Suppressor macrophage (primary cell): ENCODE measurements around the gene PIGP.
"Not testable (repeated sequence)": the region's sequence is repeated elsewhere in the genome, so short reads cannot be mapped to it uniquely, and the experiment has no call there.

Source experiments
- DNase-seq, 4 experiments: peaks; one replicate each; pipeline ENCODE4 v3.0.0-alpha.2; 2020 to 2022

The PIGP gene

GRCh38 chr21:37044643-37045042 is 28.2 kb downstream of the PIGP start:
- DNase-seq, result no peak

- peak in 1 of 4 experiments; percentile 3 for DNase-seq
These were observed 29.1 kb downstream of the PIGP start for GRCh38 chr21:37043818-37044217.

GRCh38 chr21:37041706-37042271 is 31.1 kb downstream of the PIGP start:
- no peak for DNase-seq

- no peak for DNase-seq
These were observed 32.7 kb downstream of the PIGP start for GRCh38 chr21:37040212-37040611.

- no peak for DNase-seq
These were observed 33.3 kb downstream of the PIGP start for GRCh38 chr21:37039411-37040075.

GRCh38 chr21:37036177-37036576 is 36.7 kb downstream of the PIGP start:
- no peak for DNase-seq

GRCh38 chr21:37034394-37034793 is 38.5 kb downstream of the PIGP start:
- DNase-seq, result not testable (repeated sequence)

GRCh38 chr21:37032877-37033471 is 39.9 kb downstream of the PIGP start:
- peak in 3 of 4 experiments; percentile 27 to 51 (median 34) for DNase-seq

- DNase-seq, result no peak
These were observed 40.6 kb downstream of the PIGP start for GRCh38 chr21:37032293-37032692.

- no peak for DNase-seq
These were observed 42.0 kb downstream of the PIGP start for GRCh38 chr21:37030864-37031263.

- DNase-seq, result no peak
These were observed 44.3 kb downstream of the PIGP start for GRCh38 chr21:37028570-37028969.

- DNase-seq, result no peak
These were observed 46.4 kb downstream of the PIGP start for GRCh38 chr21:37026499-37026898.

- DNase-seq, result no peak
These were observed 54.8 kb downstream of the PIGP start for GRCh38 chr21:37017951-37018679.
